ENCODE results near the gene IGF2R.
A peak's percentile ranks its signal among the peaks of the same experiment; 100 is the strongest.

IGF2R gene

DNA sequence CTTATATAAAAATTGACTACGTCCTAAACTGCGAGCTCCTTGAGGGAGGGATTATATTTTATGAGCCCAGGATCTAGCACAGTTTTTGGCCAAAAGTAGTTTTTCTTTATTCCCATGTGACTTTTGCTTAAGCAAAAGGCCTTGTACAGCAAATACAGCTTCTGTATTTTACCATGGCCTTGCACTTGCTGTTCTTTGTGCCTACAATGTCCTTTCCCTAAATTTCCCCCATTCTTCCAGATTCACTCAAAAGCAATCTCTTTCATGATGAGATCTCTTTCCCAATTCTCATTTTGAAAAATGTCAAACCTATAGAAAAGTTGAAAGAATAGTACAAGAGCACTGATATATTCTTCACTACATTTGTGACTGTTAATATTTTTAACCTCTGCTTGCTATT is 4.8 kb upstream of the IGF2R start:
- TF ChIP-seq CEBPB (IDR thresholded peaks at IDR 0.05) (no peak), RAD21 (IDR thresholded peaks at IDR 0.05; ENCODE audit: low read depth) (no peak), ZBTB7A (IDR thresholded peaks at IDR 0.05; ENCODE audit: low read depth) (no peak), USF1 (IDR thresholded peaks at IDR 0.05) (no peak), NFIC (IDR thresholded peaks at IDR 0.05) (no peak), CREB1 (IDR thresholded peaks at IDR 0.05; ENCODE audit: low read depth) (no peak), TCF12 (IDR thresholded peaks at IDR 0.05; ENCODE audit: low read depth) (no peak), EP300 (IDR thresholded peaks at IDR 0.05; ENCODE audit: borderline replicate concordance) (no peak), TEAD4 (IDR thresholded peaks at IDR 0.05) (no peak), TAF1 (IDR thresholded peaks at IDR 0.05; ENCODE audit: low read depth) (no peak), MAX (IDR thresholded peaks at IDR 0.05) (no peak), EGR1 (IDR thresholded peaks at IDR 0.05) (no peak), FOXM1 (IDR thresholded peaks at IDR 0.05; ENCODE audit: borderline replicate concordance, low read depth) (no peak), YY1 (IDR thresholded peaks at IDR 0.05; ENCODE audit: low read depth) (no peak)
- TF ChIP-seq, protein P1, sequence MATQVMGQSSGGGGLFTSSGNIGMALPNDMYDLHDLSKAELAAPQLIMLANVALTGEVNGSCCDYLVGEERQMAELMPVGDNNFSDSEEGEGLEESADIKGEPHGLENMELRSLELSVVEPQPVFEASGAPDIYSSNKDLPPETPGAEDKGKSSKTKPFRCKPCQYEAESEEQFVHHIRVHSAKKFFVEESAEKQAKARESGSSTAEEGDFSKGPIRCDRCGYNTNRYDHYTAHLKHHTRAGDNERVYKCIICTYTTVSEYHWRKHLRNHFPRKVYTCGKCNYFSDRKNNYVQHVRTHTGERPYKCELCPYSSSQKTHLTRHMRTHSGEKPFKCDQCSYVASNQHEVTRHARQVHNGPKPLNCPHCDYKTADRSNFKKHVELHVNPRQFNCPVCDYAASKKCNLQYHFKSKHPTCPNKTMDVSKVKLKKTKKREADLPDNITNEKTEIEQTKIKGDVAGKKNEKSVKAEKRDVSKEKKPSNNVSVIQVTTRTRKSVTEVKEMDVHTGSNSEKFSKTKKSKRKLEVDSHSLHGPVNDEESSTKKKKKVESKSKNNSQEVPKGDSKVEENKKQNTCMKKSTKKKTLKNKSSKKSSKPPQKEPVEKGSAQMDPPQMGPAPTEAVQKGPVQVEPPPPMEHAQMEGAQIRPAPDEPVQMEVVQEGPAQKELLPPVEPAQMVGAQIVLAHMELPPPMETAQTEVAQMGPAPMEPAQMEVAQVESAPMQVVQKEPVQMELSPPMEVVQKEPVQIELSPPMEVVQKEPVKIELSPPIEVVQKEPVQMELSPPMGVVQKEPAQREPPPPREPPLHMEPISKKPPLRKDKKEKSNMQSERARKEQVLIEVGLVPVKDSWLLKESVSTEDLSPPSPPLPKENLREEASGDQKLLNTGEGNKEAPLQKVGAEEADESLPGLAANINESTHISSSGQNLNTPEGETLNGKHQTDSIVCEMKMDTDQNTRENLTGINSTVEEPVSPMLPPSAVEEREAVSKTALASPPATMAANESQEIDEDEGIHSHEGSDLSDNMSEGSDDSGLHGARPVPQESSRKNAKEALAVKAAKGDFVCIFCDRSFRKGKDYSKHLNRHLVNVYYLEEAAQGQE (IDR thresholded peaks at IDR 0.05; ENCODE audit: low read depth): no peak

DNA sequence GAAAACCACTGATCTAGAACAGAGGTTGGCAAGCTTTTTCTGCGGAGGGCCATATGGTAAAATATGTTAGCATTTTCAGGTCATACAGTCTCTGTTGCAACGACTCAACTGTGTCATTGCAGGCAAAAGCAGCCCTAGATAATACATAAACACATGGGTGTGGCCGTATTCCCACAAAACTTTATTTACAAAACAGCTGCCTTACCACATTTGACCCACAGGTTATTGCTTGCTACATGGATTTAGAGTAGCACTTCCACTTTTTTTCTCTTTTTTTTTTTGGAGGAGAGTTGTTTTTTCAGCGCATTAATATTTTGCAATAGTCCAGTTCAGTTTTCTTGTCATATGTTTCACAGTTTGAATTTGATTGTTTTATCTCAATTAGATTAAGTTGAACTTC is 2.5 kb upstream of the IGF2R start:
- TF ChIP-seq USF1 (IDR thresholded peaks at IDR 0.05): no peak

GRCh38 chr6:159966981-159967380 is 1.9 kb upstream of the IGF2R start:
- TF ChIP-seq YY1 (IDR thresholded peaks at IDR 0.05; ENCODE audit: low read depth): no peak
- no peak for TF ChIP-seq EGR1 (IDR thresholded peaks at IDR 0.05)
- TF ChIP-seq CREB1 (IDR thresholded peaks at IDR 0.05; ENCODE audit: low read depth): no peak
- TF ChIP-seq FOXM1 (IDR thresholded peaks at IDR 0.05; ENCODE audit: borderline replicate concordance, low read depth): no peak
- TF ChIP-seq TEAD4 (IDR thresholded peaks at IDR 0.05): no peak
- TF ChIP-seq TCF12 (IDR thresholded peaks at IDR 0.05; ENCODE audit: low read depth): no peak
- no peak for TF ChIP-seq MAX (IDR thresholded peaks at IDR 0.05)
- TF ChIP-seq, protein P1 (IDR thresholded peaks at IDR 0.05; ENCODE audit: low read depth): no peak
- no peak for TF ChIP-seq RAD21 (IDR thresholded peaks at IDR 0.05; ENCODE audit: low read depth)
- no peak for TF ChIP-seq EP300 (IDR thresholded peaks at IDR 0.05; ENCODE audit: borderline replicate concordance)
- TF ChIP-seq NFIC (IDR thresholded peaks at IDR 0.05): no peak
- TF ChIP-seq CEBPB (IDR thresholded peaks at IDR 0.05): no peak
- TF ChIP-seq USF1 (IDR thresholded peaks at IDR 0.05): no peak

DNA sequence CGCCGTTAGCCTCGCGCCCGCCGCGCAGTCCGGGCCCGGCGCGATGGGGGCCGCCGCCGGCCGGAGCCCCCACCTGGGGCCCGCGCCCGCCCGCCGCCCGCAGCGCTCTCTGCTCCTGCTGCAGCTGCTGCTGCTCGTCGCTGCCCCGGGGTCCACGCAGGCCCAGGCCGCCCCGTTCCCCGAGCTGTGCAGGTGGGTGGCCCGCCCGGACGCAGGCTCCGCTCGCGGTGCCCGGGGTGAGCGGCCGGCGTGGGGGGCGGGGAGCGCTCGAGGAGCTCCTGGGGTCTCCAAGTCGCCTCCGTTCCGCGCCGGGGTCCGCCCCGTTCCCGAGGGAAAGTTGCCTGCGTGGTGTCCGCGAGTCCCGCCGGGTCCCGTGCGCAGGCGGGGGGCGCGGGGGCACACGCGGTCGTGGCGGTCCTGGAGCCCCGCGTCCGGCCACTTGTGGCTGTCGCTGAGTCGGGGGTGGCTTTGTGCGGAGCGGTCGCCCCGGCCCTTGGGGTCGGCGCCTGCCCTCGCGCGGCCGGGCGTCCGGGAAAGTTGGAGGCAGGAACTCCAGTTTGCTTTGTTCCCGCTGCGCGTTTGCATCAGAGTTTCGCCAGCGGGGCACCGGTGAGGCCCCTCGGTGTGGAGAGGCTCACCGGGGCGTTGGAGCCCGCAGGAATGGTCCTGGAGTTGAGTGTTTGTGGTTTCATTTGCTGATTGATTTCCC is 476 bp downstream of the IGF2R start:
- TF ChIP-seq TAF1 (IDR thresholded peaks at IDR 0.05; ENCODE audit: low read depth): no peak
- no peak for TF ChIP-seq YY1 (IDR thresholded peaks at IDR 0.05; ENCODE audit: low read depth)
- peak; percentile 56; the same call in 1 of the 2 replicates for TF ChIP-seq ZBTB7A (IDR thresholded peaks at IDR 0.05; ENCODE audit: low read depth)

GRCh38 chr6:159969921-159970320 is 1.0 kb downstream of the IGF2R start:
- TF ChIP-seq USF1 (IDR thresholded peaks at IDR 0.05) (peak; percentile 49), NFIC (IDR thresholded peaks at IDR 0.05) (no peak)

- TF ChIP-seq ZBTB7A (IDR thresholded peaks at IDR 0.05; ENCODE audit: low read depth) (no peak), CEBPB (IDR thresholded peaks at IDR 0.05) (no peak), TCF12 (IDR thresholded peaks at IDR 0.05; ENCODE audit: low read depth) (no peak), USF1 (IDR thresholded peaks at IDR 0.05) (no peak), EP300 (IDR thresholded peaks at IDR 0.05; ENCODE audit: borderline replicate concordance) (no peak), MAX (IDR thresholded peaks at IDR 0.05) (no peak), RAD21 (IDR thresholded peaks at IDR 0.05; ENCODE audit: low read depth) (no peak), EGR1 (IDR thresholded peaks at IDR 0.05) (no peak), FOXM1 (IDR thresholded peaks at IDR 0.05; ENCODE audit: borderline replicate concordance, low read depth) (no peak), NFIC (IDR thresholded peaks at IDR 0.05) (no peak), TEAD4 (IDR thresholded peaks at IDR 0.05) (no peak), YY1 (IDR thresholded peaks at IDR 0.05; ENCODE audit: low read depth) (no peak), TAF1 (IDR thresholded peaks at IDR 0.05; ENCODE audit: low read depth) (no peak), CREB1 (IDR thresholded peaks at IDR 0.05; ENCODE audit: low read depth) (no peak)
- TF ChIP-seq, protein P1 (IDR thresholded peaks at IDR 0.05; ENCODE audit: low read depth): no peak
Observed at GRCh38 chr6:159970659-159971063, 1.8 kb downstream of the IGF2R start.

Measured in Ishikawa (cell line).